ENCODE measurements around the gene LTBP1.

- TF ChIP-seq, protein P1, sequence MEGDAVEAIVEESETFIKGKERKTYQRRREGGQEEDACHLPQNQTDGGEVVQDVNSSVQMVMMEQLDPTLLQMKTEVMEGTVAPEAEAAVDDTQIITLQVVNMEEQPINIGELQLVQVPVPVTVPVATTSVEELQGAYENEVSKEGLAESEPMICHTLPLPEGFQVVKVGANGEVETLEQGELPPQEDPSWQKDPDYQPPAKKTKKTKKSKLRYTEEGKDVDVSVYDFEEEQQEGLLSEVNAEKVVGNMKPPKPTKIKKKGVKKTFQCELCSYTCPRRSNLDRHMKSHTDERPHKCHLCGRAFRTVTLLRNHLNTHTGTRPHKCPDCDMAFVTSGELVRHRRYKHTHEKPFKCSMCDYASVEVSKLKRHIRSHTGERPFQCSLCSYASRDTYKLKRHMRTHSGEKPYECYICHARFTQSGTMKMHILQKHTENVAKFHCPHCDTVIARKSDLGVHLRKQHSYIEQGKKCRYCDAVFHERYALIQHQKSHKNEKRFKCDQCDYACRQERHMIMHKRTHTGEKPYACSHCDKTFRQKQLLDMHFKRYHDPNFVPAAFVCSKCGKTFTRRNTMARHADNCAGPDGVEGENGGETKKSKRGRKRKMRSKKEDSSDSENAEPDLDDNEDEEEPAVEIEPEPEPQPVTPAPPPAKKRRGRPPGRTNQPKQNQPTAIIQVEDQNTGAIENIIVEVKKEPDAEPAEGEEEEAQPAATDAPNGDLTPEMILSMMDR (IDR thresholded peaks at IDR 0.05), result no peak
- no peak for TF ChIP-seq POLR2AphosphoS5 (IDR thresholded peaks at IDR 0.05; ENCODE audit: low read depth, low read length)
- no peak for TF ChIP-seq SIN3A (IDR thresholded peaks at IDR 0.05; ENCODE audit: borderline replicate concordance, insufficient read depth, low read depth, low read length)
Measured at GRCh38 chr2:33130544-33130943, 183.8 kb downstream of the LTBP1 start.

Data from Panc1 (cell line).